ENCODE measurements around the gene MYO3B.
"Not testable (repeated sequence)": the region's sequence is repeated elsewhere in the genome, so short reads cannot be mapped to it uniquely, and the experiment has no call there.

The MYO3B gene

DNA sequence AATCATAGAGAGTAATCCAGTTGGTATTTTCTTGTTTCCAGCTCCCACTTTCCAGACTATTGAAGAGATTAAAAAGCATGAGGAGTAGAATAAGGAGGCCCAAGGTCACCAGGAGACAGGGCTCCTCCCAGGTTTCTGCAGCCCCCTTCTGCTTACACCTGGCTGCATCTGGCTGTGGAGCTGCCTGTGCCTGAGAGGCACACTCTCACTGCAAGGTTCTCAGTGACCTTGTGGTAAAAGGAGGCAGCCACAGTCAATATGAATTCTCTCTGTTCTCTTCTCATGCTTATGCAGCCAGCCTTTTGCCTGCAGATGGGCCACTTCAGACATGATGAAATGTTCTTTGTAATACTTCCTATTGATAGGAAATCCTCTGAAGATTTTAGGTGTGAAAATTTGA, 233.7 kb downstream of the MYO3B start:
- H3K4me3 ChIP-seq (ENCODE audit: low read depth, low read length), result no peak overlapping the region
- TF ChIP-seq, protein P1, sequence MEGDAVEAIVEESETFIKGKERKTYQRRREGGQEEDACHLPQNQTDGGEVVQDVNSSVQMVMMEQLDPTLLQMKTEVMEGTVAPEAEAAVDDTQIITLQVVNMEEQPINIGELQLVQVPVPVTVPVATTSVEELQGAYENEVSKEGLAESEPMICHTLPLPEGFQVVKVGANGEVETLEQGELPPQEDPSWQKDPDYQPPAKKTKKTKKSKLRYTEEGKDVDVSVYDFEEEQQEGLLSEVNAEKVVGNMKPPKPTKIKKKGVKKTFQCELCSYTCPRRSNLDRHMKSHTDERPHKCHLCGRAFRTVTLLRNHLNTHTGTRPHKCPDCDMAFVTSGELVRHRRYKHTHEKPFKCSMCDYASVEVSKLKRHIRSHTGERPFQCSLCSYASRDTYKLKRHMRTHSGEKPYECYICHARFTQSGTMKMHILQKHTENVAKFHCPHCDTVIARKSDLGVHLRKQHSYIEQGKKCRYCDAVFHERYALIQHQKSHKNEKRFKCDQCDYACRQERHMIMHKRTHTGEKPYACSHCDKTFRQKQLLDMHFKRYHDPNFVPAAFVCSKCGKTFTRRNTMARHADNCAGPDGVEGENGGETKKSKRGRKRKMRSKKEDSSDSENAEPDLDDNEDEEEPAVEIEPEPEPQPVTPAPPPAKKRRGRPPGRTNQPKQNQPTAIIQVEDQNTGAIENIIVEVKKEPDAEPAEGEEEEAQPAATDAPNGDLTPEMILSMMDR (IDR thresholded peaks at IDR 0.05; ENCODE audit: low read depth, low read length, missing control alignments), result no peak
- no peak for DNase-seq (ENCODE audit: low read depth)

DNA sequence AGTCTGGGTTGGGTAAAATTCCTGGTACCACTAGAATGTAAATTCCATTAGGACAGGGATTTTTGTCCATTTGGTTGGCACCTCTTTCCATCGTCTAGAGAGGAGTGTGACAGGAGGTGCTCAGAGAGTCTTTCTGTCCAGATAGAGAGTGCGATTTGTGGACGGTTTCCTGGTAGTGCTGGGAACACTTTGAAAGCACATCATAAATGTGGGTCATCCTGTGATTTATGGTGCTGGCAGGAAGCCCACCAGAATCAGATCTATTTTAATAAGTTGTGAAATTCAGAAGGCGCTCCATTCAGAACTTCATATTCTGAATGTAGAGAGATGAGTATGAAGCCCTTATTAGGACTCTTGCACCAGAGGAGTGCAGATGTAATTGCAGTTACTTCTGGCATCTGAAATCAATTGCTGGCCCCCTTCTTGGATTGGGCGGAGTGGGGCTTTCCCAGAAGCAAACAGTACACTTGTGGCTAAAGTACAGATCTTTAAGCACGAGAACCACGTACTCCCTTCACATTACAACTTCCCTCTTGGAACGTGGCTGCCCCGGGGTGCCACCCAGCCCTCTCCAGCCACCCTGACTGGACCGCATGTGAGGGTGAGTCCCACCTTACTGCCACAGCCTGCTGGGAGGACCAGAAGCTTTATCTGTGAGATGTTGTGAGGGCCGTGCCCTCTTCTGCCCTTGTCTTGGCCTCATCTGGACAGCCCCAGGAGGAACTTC, 243.2 kb downstream of the MYO3B start:
- TF ChIP-seq, protein P1 (IDR thresholded peaks at IDR 0.05; ENCODE audit: low read depth, low read length, missing control alignments), result no peak
- DNase-seq (ENCODE audit: low read depth), result no peak
- H3K4me3 ChIP-seq (ENCODE audit: low read depth, low read length), result no peak overlapping the region

DNA sequence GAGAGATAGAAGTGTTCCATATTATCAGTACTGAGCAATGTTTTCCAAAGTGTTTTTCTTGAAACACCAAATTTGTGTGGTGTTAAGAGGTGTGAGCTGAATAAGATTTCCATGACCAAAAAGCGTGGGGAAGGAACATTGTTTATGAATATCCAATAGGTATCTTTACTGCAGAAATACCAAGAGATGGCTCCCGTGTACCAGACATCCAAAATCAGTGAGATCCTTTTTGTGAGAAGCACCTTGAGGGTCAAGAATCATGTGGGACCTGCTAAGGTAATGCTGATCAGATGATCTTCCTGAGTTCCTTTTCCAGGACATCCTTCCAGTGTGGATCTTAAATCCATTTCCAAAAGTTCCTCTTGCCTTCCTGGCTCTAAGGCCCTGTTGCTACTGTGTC, 246.0 kb downstream of the MYO3B start:
- TF ChIP-seq, protein P1 (IDR thresholded peaks at IDR 0.05; ENCODE audit: low read depth, low read length, missing control alignments), result no peak
- DNase-seq (ENCODE audit: low read depth), result no peak
- H3K4me3 ChIP-seq (ENCODE audit: low read depth, low read length), result no peak overlapping the region

DNA sequence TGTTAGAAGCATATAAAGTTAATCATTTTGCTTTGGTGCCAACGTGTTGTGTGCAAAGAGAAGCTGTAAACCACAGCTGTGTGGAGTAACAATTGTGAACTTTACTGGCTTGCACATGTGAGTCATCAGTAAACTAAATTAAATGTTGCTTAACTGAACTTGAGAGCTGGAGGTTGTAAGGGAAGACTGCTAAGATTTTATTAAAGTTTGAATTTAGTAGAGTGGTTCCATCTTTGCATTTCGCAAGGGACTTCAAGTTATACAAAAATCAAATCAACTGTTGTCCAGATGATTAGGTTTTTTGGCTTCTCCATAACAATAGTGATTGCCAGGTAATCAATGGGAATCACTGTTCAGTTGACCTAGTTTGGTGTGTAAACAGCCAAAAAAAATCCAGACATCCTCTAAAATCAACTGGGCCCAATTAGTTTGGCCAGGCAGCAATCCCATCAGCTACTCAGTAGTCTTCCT, 247.4 kb downstream of the MYO3B start:
- TF ChIP-seq, protein P1 (IDR thresholded peaks at IDR 0.05; ENCODE audit: low read depth, low read length, missing control alignments), result no peak
- no peak for DNase-seq (ENCODE audit: low read depth)
- no peak overlapping the region for H3K4me3 ChIP-seq (ENCODE audit: low read depth, low read length)

DNA sequence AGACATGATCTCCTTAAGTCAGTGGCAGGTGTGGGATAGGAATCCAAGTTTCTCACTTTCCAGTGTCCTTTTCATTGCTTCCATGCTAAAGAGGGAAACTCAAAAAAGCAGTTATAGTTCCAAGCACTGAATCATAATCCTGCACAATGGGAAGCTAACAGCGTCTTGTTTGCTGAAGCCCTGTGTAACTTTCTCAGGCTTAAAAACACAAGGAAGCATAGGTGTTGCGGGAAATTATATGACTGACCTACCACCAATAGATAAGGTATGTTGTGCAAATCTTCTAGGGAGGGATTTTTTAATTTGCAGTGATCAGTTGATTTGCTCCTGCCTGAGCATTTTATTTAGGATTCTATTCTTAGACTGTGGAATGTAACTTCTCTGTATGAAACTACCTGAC, 250.9 kb downstream of the MYO3B start:
- DNase-seq (ENCODE audit: low read depth), result no peak
- no peak overlapping the region for H3K4me3 ChIP-seq (ENCODE audit: low read depth, low read length)
- TF ChIP-seq, protein P1 (IDR thresholded peaks at IDR 0.05; ENCODE audit: low read depth, low read length, missing control alignments), result no peak

DNA sequence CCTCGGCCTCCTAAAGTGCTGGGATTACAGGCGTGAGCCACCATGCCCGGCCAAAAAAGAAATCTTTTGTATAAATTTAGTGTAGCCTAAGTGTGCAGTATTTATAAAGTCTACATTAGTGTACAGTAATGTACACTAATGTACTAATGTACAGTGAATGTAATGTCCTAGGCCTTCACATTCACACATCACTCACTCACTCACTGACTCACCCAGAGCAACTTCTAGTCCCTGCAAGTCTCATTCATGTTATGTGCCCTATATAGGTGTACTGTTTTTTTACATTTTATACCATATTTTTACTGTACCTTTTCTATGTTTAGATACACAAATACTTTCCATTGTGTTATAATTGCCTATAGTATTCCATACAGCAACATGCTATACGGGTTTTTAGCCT, 254.9 kb downstream of the MYO3B start:
- no peak for DNase-seq (ENCODE audit: low read depth)
- H3K4me3 ChIP-seq (ENCODE audit: low read depth, low read length), result no peak overlapping the region
- TF ChIP-seq, protein P1 (IDR thresholded peaks at IDR 0.05; ENCODE audit: low read depth, low read length, missing control alignments), result no peak

DNA sequence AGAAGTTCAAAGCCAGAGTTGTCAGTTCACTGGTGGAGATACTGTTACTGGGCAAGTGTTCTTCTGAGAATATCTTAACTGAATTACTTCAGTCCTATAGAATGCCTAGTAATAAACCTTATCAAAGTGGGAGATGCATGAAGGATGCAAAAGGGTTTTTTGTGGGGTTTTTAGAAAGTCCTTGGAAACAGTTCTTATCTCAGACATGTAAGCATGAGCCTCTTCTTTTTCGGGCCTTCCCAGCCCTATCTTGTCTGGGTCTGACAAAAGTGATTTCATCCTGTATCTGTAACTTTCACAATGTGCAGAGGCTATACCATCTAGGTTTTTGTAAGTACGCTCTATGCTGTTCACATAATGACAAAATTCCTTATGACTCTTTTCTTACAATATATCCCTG, 255.5 kb downstream of the MYO3B start:
- H3K4me3 ChIP-seq (ENCODE audit: low read depth, low read length), result no peak overlapping the region
- TF ChIP-seq, protein P1 (IDR thresholded peaks at IDR 0.05; ENCODE audit: low read depth, low read length, missing control alignments), result no peak
- DNase-seq (ENCODE audit: low read depth), result no peak

DNA sequence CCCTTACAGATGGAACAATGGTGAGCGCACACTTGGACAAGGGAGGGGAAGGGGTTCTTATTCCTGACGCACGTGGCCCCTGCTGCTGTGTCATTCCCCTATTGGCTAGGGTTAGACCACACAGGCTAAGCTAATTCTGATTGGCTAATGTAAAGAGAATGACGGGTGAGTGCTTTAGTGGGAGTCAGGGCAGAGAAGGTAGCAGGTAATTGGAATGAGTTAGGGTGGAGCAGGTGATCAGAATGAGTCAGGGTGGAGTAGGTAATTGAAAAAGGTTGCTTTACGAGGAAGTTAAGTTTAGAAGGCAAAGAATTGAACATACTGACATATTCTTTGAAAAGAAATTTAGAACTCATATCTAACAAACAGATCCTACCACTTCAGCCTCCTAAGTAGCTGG, 256.4 kb downstream of the MYO3B start:
- DNase-seq (ENCODE audit: low read depth); H3K4me3 ChIP-seq (ENCODE audit: low read depth, low read length): not testable (repeated sequence)
